K562 (cell line): ENCODE measurements around the gene DNMT3A. TPM values are rescaled to one million over a fixed set of nuclear protein-coding genes. Genes with fewer than 3 reads are reported as not detected.
A peak's percentile ranks its signal among the peaks of the same experiment; 100 is the strongest.

Experiments used
- ATAC-seq: fragments of 200-7000 bp; cut with Tn5 transposase; 3 replicates; pipeline ENCODE4 v1.9.1; 2020; ENCODE audit warnings: moderate library complexity
- BruUV-seq: library from RNA; stranded (reverse); fragments of 400-500 nt; replicated peaks from 2 replicates; lab custom pipeline; 2021; lab: Mats Ljungman, UMichigan
- CTCF ChIA-PET: fragments of 300-600 bp; formaldehyde crosslinking; extraction: SDS; loops from one replicate; lab custom pipeline; 2021; ENCODE audit warnings: low intra/inter-chr PET ratio; lab: Yijun Ruan, JAX
- POLR2A ChIA-PET: fragments of 300-600, 350-650 bp; sonication (Branson Sonifier 250); formaldehyde crosslinking; extraction: SDS; loops from one replicate; lab custom pipeline; 2021; ENCODE audit warnings: antibody characterized with exemption, inconsistent platforms; lab: Yijun Ruan, JAX
- DNase-seq, 4 experiments: peaks; one replicate each; pipeline versions ENCODE4 v3.0.0 to v3.0.0-alpha.2; 2011 to 2018; ENCODE audit warnings: low spot score in 3 of 4, mixed read lengths in 3 of 4; ENCODE audit errors: extremely low read depth in 1 of 4
- FAIRE-seq: peaks from 2 replicates; lab custom pipeline; 2011; peaks lifted over from hg19 to GRCh38; lab: Jason Lieb, UNC
- H2AFZ ChIP-seq: 2 replicates; pipeline ENCODE4 v1.6.0; 2011; ENCODE audit warnings: low read depth, low read length, control low read depth, inconsistent platforms
- H3K27ac ChIP-seq: fragments of 200-600 bp; 3 replicates; pipeline ENCODE4 v1.8.0; 2011; ENCODE audit warnings: low read depth, mild to moderate bottlenecking, control low read depth, inconsistent platforms, low read length, moderate library complexity, mixed read lengths; ENCODE audit errors: extremely low read depth
- H3K27me3 ChIP-seq, 2 experiments: fragments of 300-600 bp in 1 of 2; 2 replicates in 1 of 2; 3 replicates in 1 of 2; pipeline versions ENCODE4 v1.6.0 to v1.8.0; 2011; ENCODE audit warnings: inconsistent platforms in 2 of 2, low read length in 2 of 2, mild to moderate bottlenecking in 1 of 2, mixed read lengths in 1 of 2, moderate library complexity in 1 of 2; ENCODE audit not compliant: control insufficient read depth in 2 of 2, insufficient read depth in 2 of 2
- H3K36me3 ChIP-seq: fragments of 300-600 bp; 3 replicates; pipeline ENCODE4 v1.8.0; 2011; ENCODE audit warnings: mild to moderate bottlenecking, low read length, inconsistent platforms; ENCODE audit not compliant: control insufficient read depth, insufficient read depth
- H3K4me1 ChIP-seq, 2 experiments: fragments of 200-600 bp in 1 of 2; replicated peaks in 1 of 2; 2 replicates in 1 of 2; 3 replicates in 1 of 2; pipeline versions ENCODE4 v1.5.1 to v1.8.0; 2011; ENCODE audit warnings: inconsistent platforms in 2 of 2, low read length in 2 of 2, mild to moderate bottlenecking in 1 of 2, mixed read lengths in 1 of 2, moderate library complexity in 1 of 2; ENCODE audit not compliant: control insufficient read depth in 2 of 2, insufficient read depth in 2 of 2
- H3K4me2 ChIP-seq: 2 replicates; pipeline ENCODE4 v1.6.1; 2011; ENCODE audit warnings: low read length, control low read depth, inconsistent platforms, mixed read lengths; ENCODE audit not compliant: insufficient read depth
- H3K4me3 ChIP-seq: fragments of 200-600 bp; sonication (generic), shearing (Covaris generic); 2 replicates; pipeline ENCODE4 v1.5.1; 2016; ENCODE audit warnings: control low read depth, inconsistent platforms
- H3K79me2 ChIP-seq: fragments of 200-600 bp; 3 replicates; pipeline ENCODE4 v1.8.0; 2011; ENCODE audit warnings: low read length, inconsistent platforms; ENCODE audit not compliant: control insufficient read depth, insufficient read depth
- H3K9ac ChIP-seq, 2 experiments: 2 replicates each; pipeline versions ENCODE4 v1.6.0 to v1.6.1; 2011; ENCODE audit warnings: low read depth in 2 of 2, low read length in 2 of 2, control low read depth in 1 of 2, inconsistent platforms in 1 of 2, mild to moderate bottlenecking in 1 of 2, mixed read lengths in 1 of 2; ENCODE audit not compliant: insufficient read depth in 1 of 2
- H3K9me1 ChIP-seq: one replicate; pipeline ENCODE4 v1.6.0; 2011; ENCODE audit warnings: inconsistent platforms, mild to moderate bottlenecking, low read length, moderate library complexity; ENCODE audit not compliant: control insufficient read depth, insufficient read depth
- H3K9me3 ChIP-seq: replicated peaks from 2 replicates; pipeline ENCODE4 v1.5.1; 2011; ENCODE audit warnings: low read depth, low read length, inconsistent platforms; ENCODE audit not compliant: control insufficient read depth, insufficient read depth
- H4K20me1 ChIP-seq: replicated peaks from 2 replicates; pipeline ENCODE4 v1.6.1; 2011; ENCODE audit warnings: low read length, inconsistent platforms, mixed read lengths; ENCODE audit not compliant: control insufficient read depth, insufficient read depth
- EGR1 ChIP-seq: fragments of 450-650 bp; conservative IDR thresholded peaks from 2 replicates; pipeline ENCODE4 v1.6.1; 2017; ENCODE audit warnings: mild to moderate bottlenecking
- MYC ChIP-seq, 2 experiments: fragments of 250-450 bp in 1 of 2; sonication (Bioruptor Pico) in 1 of 2; IDR thresholded peaks; 2 replicates each; pipeline versions ENCODE4 v1.5.1 to v1.6.1; 2012 to 2021; ENCODE audit warnings: low read depth in 2 of 2, borderline replicate concordance in 1 of 2, improper control_type of control experiment in 1 of 2, low read length in 1 of 2, mild to moderate bottlenecking in 1 of 2, moderate library complexity in 1 of 2
- NFRKB ChIP-seq: fragments of 450-650 bp; IDR thresholded peaks from 2 replicates; pipeline ENCODE4 v1.6.1; 2016; ENCODE audit warnings: low read depth
- PHB2 ChIP-seq: fragments of 450-650 bp; IDR thresholded peaks from 2 replicates; pipeline ENCODE4 v1.6.1; 2017; ENCODE audit warnings: low read depth
- RFX7 ChIP-seq: fragments of 250-450 bp; sonication (Bioruptor Pico); IDR thresholded peaks from 2 replicates; pipeline ENCODE4 v1.5.1; 2021; ENCODE audit warnings: mild to moderate bottlenecking
- TOE1 ChIP-seq, 2 experiments: fragments of 450-650 bp in 1 of 2; sonication (generic) in 1 of 2; formaldehyde crosslinking in 1 of 2; IDR thresholded peaks; 2 replicates each; pipeline versions ENCODE4 v1.7.1 to v1.8.0; 2016 to 2022; ENCODE audit warnings: borderline replicate concordance in 2 of 2, mild to moderate bottlenecking in 2 of 2, antibody characterized with exemption in 1 of 2, inconsistent platforms in 1 of 2, low read depth in 1 of 2, missing genetic modification reagents in 1 of 2, moderate library complexity in 1 of 2
- ZC3H8 ChIP-seq: fragments of 450-650 bp; IDR thresholded peaks from 2 replicates; pipeline ENCODE4 v1.6.1; 2017
- ZNF311 ChIP-seq: fragments of 250-450 bp; sonication (Bioruptor Pico); IDR thresholded peaks from 2 replicates; pipeline ENCODE4 v1.4.0; 2020; ENCODE audit warnings: mild to moderate bottlenecking, moderate library complexity
- ZNF76 ChIP-seq: fragments of 250-450 bp; sonication (Bioruptor Pico); IDR thresholded peaks from 2 replicates; pipeline ENCODE4 v1.4.0; 2020; ENCODE audit warnings: mild to moderate bottlenecking, moderate library complexity, borderline replicate concordance
- ZNF778 ChIP-seq: fragments of 450-650 bp; formaldehyde crosslinking; IDR thresholded peaks from 2 replicates; pipeline ENCODE4 v1.4.0; 2020; ENCODE audit warnings: mild to moderate bottlenecking, moderate library complexity
- WGBS: fragments of 100-300 bp; shearing (Covaris generic); methylation state at CpG from one replicate; pipeline ENCODE4 v1.1.6; 2016; ENCODE audit warnings: low coverage, mixed read lengths; ENCODE audit not compliant: insufficient coverage; ENCODE audit errors: missing lambda C conversion rate; 5-methylcytosine and 5-hydroxymethylcytosine counted together
- in situ Hi-C: fragments of 300-500 bp; cut with MboI; formaldehyde crosslinking; loops from 4 replicates; pipeline ENCODE4 v1.15.0; 2018; ENCODE audit warnings: inconsistent platforms, mixed read lengths
- intact Hi-C: fragments of 100-400 bp; cut with micrococcal nuclease; formaldehyde crosslinking; loops from 2 replicates; pipeline ENCODE4 v1.14.2; 2022
- polyA plus RNA-seq, 8 experiments: library from polyadenylated mRNA; depleted of rRNA in 4 of 8; stranded (reverse) in 5 of 8; unstranded in 3 of 8; fragments of >200 nt; fragmentation: Nextera tagmentation in 2 of 8; fragmentation: Illumina TruSeq in 1 of 8; extraction: Ambion mirVana in 2 of 8; extraction: Trizol in 1 of 8; gene quantifications; 2 replicates each; pipeline versions ENCODE4 v1.2.1 to v1.2.3, GENCODE V29; 2011 to 2014; ENCODE audit warnings: inconsistent platforms in 1 of 8, missing spikeins in 1 of 8
- total RNA-seq, 7 experiments: library from RNA; depleted of rRNA in 6 of 7; stranded (reverse); fragments of >200 nt in 6 of 7; fragmentation: Illumina TruSeq in 2 of 7; extraction: Trizol in 2 of 7; gene quantifications; 2 replicates each; pipeline versions ENCODE4 v1.2.1 to v1.2.3, GENCODE V29; 2011 to 2021; ENCODE audit warnings: low replicate concordance in 1 of 7
- TF ChIP-seq, protein P1 (sequence below): sonication (generic); formaldehyde crosslinking; IDR thresholded peaks from 2 replicates; pipeline ENCODE4 v1.8.1; 2023; ENCODE audit warnings: missing genetic modification reagents, mild to moderate bottlenecking, borderline replicate concordance
- TF ChIP-seq, protein P2 (sequence below), 2 experiments: fragments of 450-650 bp in 1 of 2; sonication (generic) in 1 of 2; formaldehyde crosslinking in 1 of 2; IDR thresholded peaks in 1 of 2; conservative IDR thresholded peaks in 1 of 2; 2 replicates each; pipeline versions ENCODE4 v1.6.1 to v1.8.1; 2016 to 2023; ENCODE audit warnings: mild to moderate bottlenecking in 2 of 2, moderate library complexity in 2 of 2, inconsistent platforms in 1 of 2, missing genetic modification reagents in 1 of 2
- TF ChIP-seq, protein P3 (sequence below): sonication (generic); formaldehyde crosslinking; IDR thresholded peaks from 2 replicates; pipeline ENCODE4 v1.8.0; 2022; ENCODE audit warnings: missing genetic modification reagents, mild to moderate bottlenecking, moderate library complexity, borderline replicate concordance

DNMT3A gene
- total and polyA plus RNA-seq, 9 of the 15 experiments (the other 6 are each of a cell fraction or from before 2014, with no cell fraction given) = 3.0 to 16.0 (median 6.1) TPM

DNA sequence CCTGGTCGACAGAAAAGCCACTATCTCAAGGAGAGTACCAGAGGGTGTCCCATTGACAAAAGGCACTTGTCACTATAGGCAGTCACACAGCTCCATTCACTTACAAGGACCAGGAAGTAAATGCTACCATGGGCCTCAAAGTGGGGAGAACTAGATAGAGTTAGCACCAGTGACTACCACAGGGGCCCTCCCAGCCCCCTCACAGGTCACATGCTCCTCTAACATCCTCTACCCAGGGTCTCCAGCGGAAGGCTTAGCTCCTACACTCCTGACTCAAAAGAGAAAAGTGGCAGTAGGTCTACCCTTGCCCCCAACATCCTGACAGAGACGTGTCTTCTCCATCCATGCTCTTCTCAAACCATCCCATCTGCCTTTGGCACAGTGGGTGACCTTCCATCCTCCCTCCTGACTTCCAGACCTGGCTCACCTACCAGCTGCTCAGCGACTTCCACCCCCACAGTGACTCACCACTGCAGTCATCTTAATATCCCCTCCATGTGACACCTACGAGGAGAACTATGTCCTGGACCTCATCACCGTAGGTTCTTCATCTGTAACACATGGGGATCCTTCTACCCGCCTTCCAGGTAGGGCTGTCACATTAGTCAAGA is 5.6 kb upstream of the DNMT3A start:
- H3K4me1 ChIP-seq = peaks cover 0 to 4% of the 10 kb centered on the region in 2 experiments; a peak in 4 of 5 replicates
- BruUV-seq = no TSS peak
- no peak for DNase-seq
- no peak for FAIRE-seq
- no peak overlapping the region for H3K4me2 ChIP-seq
- no peaks in the 10 kb centered on the region for H3K9me3 ChIP-seq
- H3K27ac ChIP-seq = no peak overlapping the region
- CTCF ChIA-PET = no interaction called here
- no peaks in the 10 kb centered on the region for H4K20me1 ChIP-seq
- no peak overlapping the region for H2AFZ ChIP-seq
- H3K9me1 ChIP-seq = no peaks in the 10 kb centered on the region
- H3K79me2 ChIP-seq = no peaks in the 10 kb centered on the region
- POLR2A ChIA-PET = no interaction called here
- intact Hi-C loops = no loop called here
- WGBS = 0% methylated on average over 7 of the region's 7 CpGs
- no peaks in the 10 kb centered on the region for H3K36me3 ChIP-seq
- H3K9ac ChIP-seq = no peak overlapping the region
- ATAC-seq = no peak
- H3K27me3 ChIP-seq = peaks cover 34 to 59% of the 10 kb centered on the region in 2 experiments
- in situ Hi-C loops = no loop called here
- H3K4me3 ChIP-seq = no peak overlapping the region
- TF ChIP-seq NFRKB = no peak
- no peak for TF ChIP-seq TOE1 (IDR thresholded peaks at IDR 0.05; ENCODE audit: borderline replicate concordance)
- no peak for TF ChIP-seq TOE1 (CRISPR knock-in tag; IDR thresholded peaks at IDR 0.05; ENCODE audit: borderline replicate concordance, low read depth)
- peak; percentile 66 for TF ChIP-seq EGR1
- TF ChIP-seq, protein P1, sequence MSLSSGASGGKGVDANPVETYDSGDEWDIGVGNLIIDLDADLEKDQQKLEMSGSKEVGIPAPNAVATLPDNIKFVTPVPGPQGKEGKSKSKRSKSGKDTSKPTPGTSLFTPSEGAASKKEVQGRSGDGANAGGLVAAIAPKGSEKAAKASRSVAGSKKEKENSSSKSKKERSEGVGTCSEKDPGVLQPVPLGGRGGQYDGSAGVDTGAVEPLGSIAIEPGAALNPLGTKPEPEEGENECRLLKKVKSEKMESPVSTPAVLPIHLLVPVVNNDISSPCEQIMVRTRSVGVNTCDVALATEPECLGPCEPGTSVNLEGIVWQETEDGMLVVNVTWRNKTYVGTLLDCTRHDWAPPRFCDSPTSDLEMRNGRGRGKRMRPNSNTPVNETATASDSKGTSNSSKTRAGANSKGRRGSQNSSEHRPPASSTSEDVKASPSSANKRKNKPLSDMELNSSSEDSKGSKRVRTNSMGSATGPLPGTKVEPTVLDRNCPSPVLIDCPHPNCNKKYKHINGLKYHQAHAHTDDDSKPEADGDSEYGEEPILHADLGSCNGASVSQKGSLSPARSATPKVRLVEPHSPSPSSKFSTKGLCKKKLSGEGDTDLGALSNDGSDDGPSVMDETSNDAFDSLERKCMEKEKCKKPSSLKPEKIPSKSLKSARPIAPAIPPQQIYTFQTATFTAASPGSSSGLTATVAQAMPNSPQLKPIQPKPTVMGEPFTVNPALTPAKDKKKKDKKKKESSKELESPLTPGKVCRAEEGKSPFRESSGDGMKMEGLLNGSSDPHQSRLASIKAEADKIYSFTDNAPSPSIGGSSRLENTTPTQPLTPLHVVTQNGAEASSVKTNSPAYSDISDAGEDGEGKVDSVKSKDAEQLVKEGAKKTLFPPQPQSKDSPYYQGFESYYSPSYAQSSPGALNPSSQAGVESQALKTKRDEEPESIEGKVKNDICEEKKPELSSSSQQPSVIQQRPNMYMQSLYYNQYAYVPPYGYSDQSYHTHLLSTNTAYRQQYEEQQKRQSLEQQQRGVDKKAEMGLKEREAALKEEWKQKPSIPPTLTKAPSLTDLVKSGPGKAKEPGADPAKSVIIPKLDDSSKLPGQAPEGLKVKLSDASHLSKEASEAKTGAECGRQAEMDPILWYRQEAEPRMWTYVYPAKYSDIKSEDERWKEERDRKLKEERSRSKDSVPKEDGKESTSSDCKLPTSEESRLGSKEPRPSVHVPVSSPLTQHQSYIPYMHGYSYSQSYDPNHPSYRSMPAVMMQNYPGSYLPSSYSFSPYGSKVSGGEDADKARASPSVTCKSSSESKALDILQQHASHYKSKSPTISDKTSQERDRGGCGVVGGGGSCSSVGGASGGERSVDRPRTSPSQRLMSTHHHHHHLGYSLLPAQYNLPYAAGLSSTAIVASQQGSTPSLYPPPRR (CRISPR knock-in tag) = no peak
- TF ChIP-seq RFX7 (CRISPR knock-in tag) = no peak
- TF ChIP-seq PHB2 = no peak
- TF ChIP-seq ZC3H8 = no peak
- TF ChIP-seq, protein P2, sequence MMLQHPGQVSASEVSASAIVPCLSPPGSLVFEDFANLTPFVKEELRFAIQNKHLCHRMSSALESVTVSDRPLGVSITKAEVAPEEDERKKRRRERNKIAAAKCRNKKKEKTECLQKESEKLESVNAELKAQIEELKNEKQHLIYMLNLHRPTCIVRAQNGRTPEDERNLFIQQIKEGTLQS (IDR thresholded peaks at IDR 0.05) = peak; percentile 36; the same call in 1 of the 2 replicates
- TF ChIP-seq, protein P2 (CRISPR knock-in tag; conservative IDR thresholded peaks at IDR 0.05) = no peak
- no peak for TF ChIP-seq ZNF311 (CRISPR knock-in tag)
- no peak for TF ChIP-seq ZNF76 (CRISPR knock-in tag)
- TF ChIP-seq ZNF778 (CRISPR knock-in tag) = no peak
- TF ChIP-seq MYC (IDR thresholded peaks at IDR 0.05; ENCODE audit: low read depth, low read length) = no peak
- no peak for TF ChIP-seq MYC (CRISPR knock-in tag; IDR thresholded peaks at IDR 0.05; ENCODE audit: borderline replicate concordance, low read depth)
- TF ChIP-seq, protein P3, sequence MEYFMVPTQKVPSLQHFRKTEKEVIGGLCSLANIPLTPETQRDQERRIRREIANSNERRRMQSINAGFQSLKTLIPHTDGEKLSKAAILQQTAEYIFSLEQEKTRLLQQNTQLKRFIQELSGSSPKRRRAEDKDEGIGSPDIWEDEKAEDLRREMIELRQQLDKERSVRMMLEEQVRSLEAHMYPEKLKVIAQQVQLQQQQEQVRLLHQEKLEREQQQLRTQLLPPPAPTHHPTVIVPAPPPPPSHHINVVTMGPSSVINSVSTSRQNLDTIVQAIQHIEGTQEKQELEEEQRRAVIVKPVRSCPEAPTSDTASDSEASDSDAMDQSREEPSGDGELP (CRISPR knock-in tag) = 0 out of 2 replicates have a peak, but pooled peaks have one; percentile 22
